NCI-H146 (cell line): ENCODE results near the gene TEX54.

Experiments
- DNase-seq: peaks from one replicate; lab custom pipeline; 2025; lab: John Stamatoyannopoulos, UW

The TEX54 gene

GRCh38 chr11:62855571-62856332 lies 23.1 kb upstream of the TEX54 start:
- peak; percentile 99 for DNase-seq

DNA sequence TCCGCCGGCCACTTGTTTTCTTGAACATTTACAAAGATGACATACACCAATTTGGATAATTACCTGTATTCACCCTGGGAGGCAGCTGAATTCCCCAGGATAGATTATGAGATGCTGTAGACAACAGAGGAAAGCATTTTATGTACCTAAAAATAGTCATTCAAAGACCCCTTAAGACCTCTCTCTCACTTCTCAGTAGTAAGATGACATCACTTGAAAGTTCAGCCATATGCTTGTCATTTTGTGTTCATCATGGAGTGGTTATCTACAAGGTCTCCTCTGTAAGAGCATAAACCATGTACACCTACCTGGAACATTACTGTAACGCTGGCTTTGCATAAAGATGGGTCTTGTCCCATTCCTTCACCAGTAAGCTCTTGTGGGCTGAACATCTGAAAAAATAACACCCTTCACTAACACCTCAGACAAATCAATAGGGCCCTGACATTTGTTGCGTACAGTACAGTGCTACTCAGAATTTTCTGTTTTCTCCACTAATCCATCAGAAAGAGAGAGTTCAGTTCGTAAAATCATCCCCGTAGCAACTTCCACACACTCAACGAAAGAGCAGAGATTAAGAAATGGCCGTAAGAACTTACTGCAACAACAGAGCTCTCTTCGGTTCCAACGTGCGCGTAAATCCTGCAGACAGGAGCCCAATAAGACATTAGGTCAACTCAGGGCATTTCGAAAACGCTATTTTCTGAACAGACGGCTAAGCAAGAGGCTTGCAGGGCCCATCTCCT lies 22.4 kb upstream of the TEX54 start:
- DNase-seq, result no peak

GRCh38 chr11:62854013-62854824 lies 21.6 kb upstream of the TEX54 start:
- peak; percentile 11 for DNase-seq

DNA sequence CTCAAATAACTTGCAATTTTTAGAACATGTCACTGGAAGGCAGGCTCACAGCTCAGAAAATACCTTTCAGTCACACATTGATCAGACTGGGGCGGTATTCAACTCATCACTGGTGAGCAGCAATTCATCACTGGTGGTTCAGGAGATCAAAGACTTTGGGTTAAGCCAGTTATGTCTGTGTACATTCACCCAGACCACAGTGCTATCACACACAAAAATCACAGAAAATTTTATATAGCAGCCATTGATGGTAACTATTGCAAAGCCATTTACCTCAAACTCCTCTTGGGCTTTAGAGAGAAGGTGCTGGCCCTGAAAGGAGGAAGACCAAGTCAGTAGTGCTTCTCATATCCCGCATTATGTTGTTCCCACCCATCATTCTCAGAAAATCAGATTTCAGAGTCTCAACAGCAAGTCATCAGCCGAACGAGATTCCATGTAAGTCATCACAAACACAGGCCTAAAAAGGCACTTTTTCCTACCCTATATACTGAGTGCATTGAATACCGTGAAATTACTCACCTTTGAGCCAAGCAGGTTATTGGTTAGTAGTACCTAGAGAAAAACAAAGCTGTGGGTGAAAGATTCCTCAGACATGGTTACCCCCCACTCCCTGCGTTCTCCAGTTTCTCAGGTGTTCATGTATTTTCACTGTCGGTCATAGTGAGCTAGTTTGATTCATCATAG lies 20.8 kb upstream of the TEX54 start:
- DNase-seq, result no peak

GRCh38 chr11:62852523-62853188 lies 20.0 kb upstream of the TEX54 start:
- no peak for DNase-seq

DNA sequence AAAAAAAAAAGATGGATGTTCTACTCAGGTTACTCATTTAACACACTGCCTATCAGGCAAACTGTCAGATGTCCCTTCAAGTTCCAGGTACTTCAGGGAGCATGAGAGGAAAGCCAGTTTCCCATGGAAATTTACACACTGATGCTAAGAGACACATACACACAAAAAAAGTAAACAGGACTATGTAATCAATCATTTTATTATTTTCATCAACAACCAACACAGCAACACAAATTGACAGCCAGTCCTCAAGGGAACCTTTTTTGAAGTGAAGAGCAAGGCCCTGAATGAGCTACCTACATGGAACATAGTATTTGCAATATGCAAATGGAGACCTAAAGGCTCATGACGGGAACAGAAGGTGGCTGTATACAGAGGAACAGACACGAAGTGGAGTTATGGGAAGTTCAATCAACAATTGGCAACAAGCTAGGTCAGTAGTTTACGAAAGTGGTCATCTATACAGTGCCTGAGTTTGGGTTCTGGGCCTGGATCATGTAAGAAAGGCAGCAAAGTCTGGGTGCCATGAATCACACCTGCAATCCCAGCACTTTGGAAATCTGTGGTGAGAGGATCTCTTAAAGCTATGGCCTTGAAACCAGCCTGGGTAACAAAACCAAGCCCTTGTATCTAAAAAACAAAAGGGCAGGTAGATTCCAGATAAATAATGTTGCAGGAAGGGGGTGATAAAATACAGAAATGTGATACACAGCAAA lies 19.3 kb upstream of the TEX54 start:
- DNase-seq, result no peak

DNA sequence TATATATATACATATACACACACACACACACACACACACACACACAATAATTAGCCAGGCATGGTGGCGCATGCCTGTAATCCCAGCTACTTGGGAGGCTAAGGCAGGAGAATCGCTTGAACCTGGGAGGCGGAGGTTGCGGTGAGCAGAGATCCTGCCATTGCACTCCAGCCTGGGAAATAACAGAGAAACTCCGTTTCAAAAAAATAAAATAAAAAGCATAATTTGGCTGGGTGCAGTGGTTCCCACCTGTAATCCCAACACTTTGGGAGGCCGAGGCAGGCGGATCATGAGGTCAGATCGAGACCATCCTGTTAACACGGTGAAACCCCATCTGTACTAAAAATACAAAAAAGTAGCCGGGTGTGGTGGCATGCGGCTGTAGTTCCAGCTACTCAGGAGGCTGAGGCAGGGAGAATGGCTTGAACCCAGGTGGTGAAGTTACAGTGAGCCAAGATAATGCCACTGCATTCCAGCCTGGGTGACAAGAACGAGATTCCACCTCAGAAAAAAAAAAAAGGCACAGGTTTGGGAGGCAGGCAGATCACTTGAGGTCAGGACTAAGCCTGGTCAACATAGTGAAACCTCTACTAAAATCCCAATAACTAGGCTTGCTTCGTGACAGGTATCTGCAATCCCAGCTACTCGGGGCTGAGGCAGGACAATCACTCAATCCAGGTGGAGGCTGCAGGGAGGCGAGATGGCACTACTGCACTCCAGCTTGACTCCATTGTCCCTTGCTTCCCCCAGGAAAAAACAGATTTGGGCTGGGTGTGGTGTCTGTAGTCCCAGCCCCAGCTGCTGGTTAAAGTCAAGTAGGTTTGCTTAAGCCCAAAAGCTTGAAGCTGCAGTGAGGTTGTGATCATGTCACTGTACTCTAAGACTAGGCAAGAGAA lies 18.5 kb upstream of the TEX54 start:
- DNase-seq, result peak; percentile 18

- DNase-seq, result no peak
These were observed 15.2 kb upstream of the TEX54 start for GRCh38 chr11:62847767-62848314.

DNA sequence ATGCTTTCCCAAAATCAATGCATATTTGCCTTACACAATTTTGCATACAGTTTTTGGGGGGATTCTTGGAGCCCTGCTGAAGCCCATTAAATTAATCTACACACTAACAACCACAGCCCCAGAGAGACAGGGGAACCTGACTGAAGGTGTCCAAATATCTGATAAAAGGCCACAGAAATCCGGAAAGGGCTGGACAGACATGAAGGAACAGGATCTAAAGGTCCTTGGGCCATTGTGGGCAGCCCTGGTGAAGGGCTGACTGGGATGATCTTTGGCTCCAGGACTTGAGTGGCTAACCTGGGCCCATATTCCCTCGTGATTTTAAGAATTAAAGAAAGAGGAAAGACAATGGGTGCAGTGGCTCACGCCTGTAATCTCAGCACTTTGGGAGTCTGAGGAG lies 13.5 kb upstream of the TEX54 start:
- no peak for DNase-seq

DNA sequence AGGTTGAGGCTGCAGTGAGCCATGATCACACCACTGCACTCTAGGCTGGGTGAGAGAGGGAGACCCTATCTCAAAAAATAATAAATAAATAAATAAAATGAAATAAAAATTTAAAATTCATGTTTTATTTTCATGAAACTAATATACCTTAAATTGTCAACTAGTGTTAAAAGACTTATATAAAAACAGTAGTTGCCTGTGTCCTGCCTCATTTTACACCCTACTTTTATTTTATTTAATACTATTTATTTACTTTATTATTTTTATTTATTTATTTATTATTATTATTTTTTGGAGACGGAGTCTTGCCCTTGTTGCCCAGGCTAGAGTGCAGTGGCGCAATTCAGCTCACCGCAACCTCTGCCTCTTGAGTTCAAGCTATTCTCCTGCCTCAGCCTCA lies 11.5 kb upstream of the TEX54 start:
- DNase-seq, result no peak

- no peak for DNase-seq
These were observed 10.8 kb upstream of the TEX54 start for GRCh38 chr11:62843466-62843865.

DNA sequence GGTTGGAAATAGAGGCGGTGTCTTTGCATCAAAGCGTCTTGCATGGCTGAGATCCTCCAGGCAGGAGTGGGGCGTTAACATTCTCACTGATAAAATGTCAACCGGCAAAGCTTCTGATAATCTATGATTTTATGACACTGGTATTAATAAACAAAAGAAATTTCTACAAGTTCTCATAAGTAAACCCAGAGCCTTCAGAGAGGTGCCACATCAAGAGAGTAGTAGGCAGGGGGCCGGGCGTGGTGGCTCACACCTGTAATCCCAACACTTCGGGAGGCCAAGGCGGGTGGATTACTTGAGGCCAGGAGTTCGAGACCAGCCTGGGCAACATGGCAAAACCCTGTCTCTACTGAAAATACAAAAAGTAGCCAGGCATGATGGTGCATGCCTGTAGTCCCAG lies 10.2 kb upstream of the TEX54 start:
- peak; percentile 69 for DNase-seq

GRCh38 chr11:62842171-62842741 lies 9.6 kb upstream of the TEX54 start:
- DNase-seq, result peak; percentile 81

- peak; percentile 97 for DNase-seq
These were observed 8.9 kb upstream of the TEX54 start for GRCh38 chr11:62841361-62842170.

GRCh38 chr11:62840721-62841360 lies 8.2 kb upstream of the TEX54 start:
- DNase-seq, result peak; percentile 72

DNA sequence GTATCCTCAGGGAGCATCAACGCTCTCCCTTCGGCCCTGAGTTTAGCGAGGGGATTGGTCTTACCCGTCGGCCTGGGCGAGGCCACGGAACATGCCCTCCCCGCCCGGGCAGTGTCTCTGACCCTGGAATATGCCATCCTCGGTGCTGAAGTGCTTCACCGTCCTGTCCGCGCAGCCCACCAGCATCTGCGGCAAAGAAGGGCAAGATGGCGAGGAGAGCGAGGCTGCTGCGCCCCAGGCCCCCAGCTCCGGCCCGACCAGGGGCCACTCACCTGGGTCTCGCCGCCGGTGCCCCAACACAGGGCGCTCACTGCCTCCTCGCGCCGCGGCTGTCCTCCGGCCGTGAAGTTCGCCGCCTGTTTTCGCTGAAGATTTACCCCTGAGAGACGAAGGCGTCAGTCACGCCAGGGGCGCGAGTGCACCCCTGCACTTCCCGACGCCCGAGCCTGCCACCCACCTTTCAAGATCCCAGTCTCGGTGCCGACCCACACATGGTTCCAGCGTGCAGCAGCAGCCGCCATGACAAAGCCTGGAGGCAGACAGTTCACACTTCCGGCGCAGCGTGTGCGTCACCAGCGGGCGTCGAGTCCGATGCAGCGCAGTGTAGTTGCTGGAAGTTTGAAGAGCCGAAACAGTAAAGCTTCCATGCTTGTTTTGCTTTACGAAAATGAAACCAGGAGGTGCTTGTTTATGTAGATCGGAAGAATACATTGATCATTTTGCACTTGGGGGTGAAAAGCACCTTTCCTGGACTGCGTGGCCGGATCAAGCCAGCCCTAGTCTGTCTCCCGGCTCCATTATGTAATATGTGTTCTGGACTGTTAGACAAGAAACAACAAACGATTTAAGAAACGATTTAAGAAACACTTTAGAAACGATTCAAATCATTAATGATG lies 6.7 kb upstream of the TEX54 start, which contains the start of gene WDR74:
TSS of gene WDR74 (minus strand) at position 541 of the 896 bp plus-strand sequence. CDS start at position 521, 20 bp downstream.
- peak; percentile 90 for DNase-seq

DNA sequence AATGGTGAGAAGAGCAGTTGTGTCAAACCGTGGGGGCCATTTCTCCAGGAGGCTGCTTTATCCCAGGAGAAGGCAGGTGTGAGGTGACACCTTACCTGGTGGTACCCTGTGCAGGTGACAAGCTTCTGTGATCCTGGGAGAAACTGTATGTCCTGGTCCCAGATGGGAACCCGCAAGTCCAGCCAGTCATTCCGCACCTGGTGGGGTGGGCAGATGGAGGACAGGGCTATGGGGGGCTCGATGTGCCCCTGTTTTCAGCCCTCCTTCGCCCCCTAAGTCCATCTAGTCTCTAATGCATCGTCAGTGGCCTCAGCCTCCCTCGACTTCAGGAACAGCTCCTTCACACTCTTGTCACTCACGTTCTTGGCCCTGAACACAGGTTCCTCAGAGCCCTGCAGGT lies 2.7 kb upstream of the TEX54 start:
- DNase-seq, result no peak
